A673 (cell line): Measurements from ENCODE around the gene ZNF462. TPM values are rescaled to one million over a fixed set of nuclear protein-coding genes. Genes with fewer than 3 reads are reported as not detected.

Experiments
- BruUV-seq: library from RNA; stranded (reverse); fragments of 400-500 nt; replicated peaks from 2 replicates; lab custom pipeline; 2021; lab: Mats Ljungman, UMichigan
- CTCF ChIA-PET: fragments of 300-600 bp; sonication (Branson Sonifier 250); formaldehyde crosslinking; loops from one replicate; lab custom pipeline; 2022; ENCODE audit warnings: antibody characterized with exemption; lab: Charles Lee
- POLR2A ChIA-PET: fragments of 300-600 bp; sonication (Branson Sonifier 250); formaldehyde crosslinking; loops from one replicate; lab custom pipeline; 2022; ENCODE audit warnings: antibody characterized with exemption; ENCODE audit not compliant: low non-redundant PET; lab: Charles Lee
- DNase-seq: peaks from one replicate; pipeline ENCODE4 v3.0.0-alpha.2; 2015; ENCODE audit warnings: low spot score
- H3K27ac ChIP-seq: fragments of 200-600 bp; sonication (generic); 2 replicates; pipeline ENCODE4 v1.5.1; 2016; ENCODE audit warnings: mixed run types, low read depth, mild to moderate bottlenecking, mixed read lengths, antibody characterized with exemption, low read length; ENCODE audit not compliant: poor library complexity, severe bottlenecking
- H3K27me3 ChIP-seq: fragments of 200-600 bp; sonication (generic); replicated peaks from 2 replicates; pipeline ENCODE4 v1.6.1; 2017; ENCODE audit warnings: mixed run types, low read depth, mild to moderate bottlenecking, mixed read lengths, antibody characterized with exemption, low read length; ENCODE audit not compliant: insufficient read depth, poor library complexity
- H3K36me3 ChIP-seq: fragments of 200-600 bp; sonication (generic); 2 replicates; pipeline ENCODE4 v1.6.1; 2016; ENCODE audit warnings: mixed run types, mild to moderate bottlenecking, mixed read lengths, antibody characterized with exemption, low read length; ENCODE audit not compliant: insufficient read depth, poor library complexity, severe bottlenecking
- H3K4me1 ChIP-seq: fragments of 200-600 bp; sonication (generic); 2 replicates; pipeline ENCODE4 v1.6.1; 2017; ENCODE audit warnings: mixed run types, mild to moderate bottlenecking, mixed read lengths, antibody characterized with exemption, low read length; ENCODE audit not compliant: insufficient read depth, poor library complexity, severe bottlenecking
- H3K4me3 ChIP-seq: fragments of 200-600 bp; sonication (generic); 2 replicates; pipeline ENCODE4 v1.5.1; 2016; ENCODE audit warnings: low read depth, mixed run types, mild to moderate bottlenecking, mixed read lengths, low read length; ENCODE audit not compliant: poor library complexity, severe bottlenecking
- H3K9me3 ChIP-seq: fragments of 200-600 bp; sonication (generic); 2 replicates; pipeline ENCODE4 v1.6.1; 2016; ENCODE audit warnings: mixed run types, low read depth, mild to moderate bottlenecking, mixed read lengths, antibody characterized with exemption, low read length; ENCODE audit not compliant: poor library complexity, severe bottlenecking
- CTCF ChIP-seq: fragments of 300-800, 200-600 bp; sonication (generic); conservative IDR thresholded peaks from 2 replicates; pipeline ENCODE4 v1.5.1; 2017; ENCODE audit warnings: low read depth, mild to moderate bottlenecking, antibody characterized with exemption, low read length, moderate library complexity, mixed read lengths
- EZH2 ChIP-seq: fragments of 200-600 bp; sonication (generic); IDR thresholded peaks from 2 replicates; pipeline ENCODE4 v1.6.1; 2017; ENCODE audit warnings: borderline replicate concordance, low read depth, mild to moderate bottlenecking, mixed read lengths, antibody characterized with exemption, low read length; ENCODE audit not compliant: poor library complexity, severe bottlenecking
- intact Hi-C: fragments of 100-400 bp; cut with micrococcal nuclease; formaldehyde crosslinking; loops from one replicate; pipeline ENCODE4 v1.10.0; 2022; ENCODE audit not compliant: unreplicated experiment
- total RNA-seq: library from RNA; stranded (reverse); gene quantifications from 2 replicates; pipeline ENCODE4 v1.2.3, GENCODE V29; 2021

The ZNF462 gene
- total RNA-seq, 1 experiment from 2014 or later, result 40.5 TPM

GRCh38 chr9:106922026-106922425 lies 59.1 kb downstream of the ZNF462 start:
- TF ChIP-seq CTCF, result no peak
- no peak for TF ChIP-seq EZH2
- no peak overlapping the region for H3K4me3 ChIP-seq
- POLR2A ChIA-PET, result interaction anchor here (0.6 kb wide), 1 partner anchor 23 kb away, joined by 8 read pairs; no protein-coding TSS in a partner anchor
- H3K27ac ChIP-seq, result peak overlapping the region; percentile 87
- DNase-seq, result no peak
- intact Hi-C loops, result loop anchor here (5.0 kb wide), 1 partner anchor 60 kb away; the partner anchor contains the start of gene ZNF462
- peaks cover 16% of the 10 kb centered on the region for H3K4me1 ChIP-seq
- no peaks in the 10 kb centered on the region for H3K9me3 ChIP-seq
- BruUV-seq, result no TSS peak
- CTCF ChIA-PET, result no interaction called here
- H3K36me3 ChIP-seq, result peaks cover 23% of the 10 kb centered on the region
- H3K27me3 ChIP-seq, result no peaks in the 10 kb centered on the region

- POLR2A ChIA-PET, result no interaction called here
- no peak overlapping the region for H3K4me3 ChIP-seq
- no peak overlapping the region for H3K27ac ChIP-seq
- no TSS peak for BruUV-seq
- no peak for DNase-seq
- no peaks in the 10 kb centered on the region for H3K27me3 ChIP-seq
- peaks cover 32% of the 10 kb centered on the region for H3K36me3 ChIP-seq
- TF ChIP-seq CTCF (no peak), EZH2 (no peak)
- peaks cover 15% of the 10 kb centered on the region for H3K4me1 ChIP-seq
- CTCF ChIA-PET, result no interaction called here
- intact Hi-C loops, result no loop called here
- no peaks in the 10 kb centered on the region for H3K9me3 ChIP-seq
These were observed 62.4 kb downstream of the ZNF462 start for GRCh38 chr9:106925392-106925791.

GRCh38 chr9:106927916-106928315 lies 65.0 kb downstream of the ZNF462 start:
- Histone ChIP-seq H3K4me3 (no peak overlapping the region), H3K4me1 (no peaks in the 10 kb centered on the region), H3K9me3 (no peaks in the 10 kb centered on the region), H3K27ac (no peak overlapping the region), H3K36me3 (peaks cover 37% of the 10 kb centered on the region), H3K27me3 (no peaks in the 10 kb centered on the region)
- TF ChIP-seq CTCF, result no peak
- TF ChIP-seq EZH2, result no peak
- intact Hi-C loops, result no loop called here
- ChIA-PET CTCF (no interaction called here), POLR2A (no interaction called here)
- BruUV-seq, result no TSS peak
- no peak for DNase-seq
